ENCODE results near the gene KRT17. TPM values are rescaled to one million over a fixed set of nuclear protein-coding genes. Genes with fewer than 3 reads are reported as not detected.
"Not testable (repeated sequence)": the region's sequence is repeated elsewhere in the genome, so short reads cannot be mapped to it uniquely, and the experiment has no call there.

Gene KRT17
- total and polyA plus RNA-seq, 2 of the 4 experiments (the other 2 are of a cell fraction): 2.5 to 4.6 TPM

DNA sequence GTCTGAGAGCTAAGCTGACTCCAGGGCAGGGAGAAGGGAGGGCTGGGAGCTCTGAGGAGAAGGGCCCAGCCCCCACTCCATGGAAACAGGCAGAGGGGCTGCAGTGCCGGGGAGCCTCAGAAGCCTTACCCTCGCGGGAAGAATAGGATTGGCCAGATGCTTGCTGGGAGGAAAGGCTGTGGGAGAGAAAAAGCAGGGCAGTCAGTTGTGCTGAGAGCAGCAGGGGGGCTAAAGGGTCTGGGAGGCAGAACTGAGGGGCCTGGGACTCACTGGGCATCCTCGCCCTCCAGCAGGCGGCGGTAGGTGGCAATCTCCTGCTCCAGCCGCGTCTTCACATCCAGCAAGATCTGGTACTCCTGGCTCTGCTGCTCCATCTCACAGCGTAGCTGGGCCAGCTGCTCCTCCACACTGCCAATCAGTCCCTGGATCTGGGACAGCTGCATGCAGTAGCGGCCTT, 14.3 kb downstream of the KRT17 start:
- H3K4me3 ChIP-seq (ENCODE audit: insufficient read depth, low read depth, low read length); dilution Hi-C loops (cut with HindIII; ENCODE audit: low sequenced_read_pairs, unreplicated experiment); H3K36me3 ChIP-seq (ENCODE audit: control insufficient read depth, insufficient read depth, low read length); H3K4me1 ChIP-seq (ENCODE audit: control insufficient read depth, insufficient read depth, low read length); DNase-seq; H3K9ac ChIP-seq (ENCODE audit: low read depth, low read length); H3K79me1 ChIP-seq (ENCODE audit: low read depth in 1 of 2, low read length in 2 of 2); BruUV-seq (replicated peaks); H2AK5ac ChIP-seq (ENCODE audit: low read depth, low read length); H3K18ac ChIP-seq (ENCODE audit: low read depth, low read length); H2AFZ ChIP-seq (replicated peaks; ENCODE audit: low read length, poor library complexity); H3K27ac ChIP-seq (ENCODE audit: insufficient read depth, low read length); H2BK15ac ChIP-seq (ENCODE audit: low read depth, low read length); ATAC-seq (ENCODE audit: low read depth); H4K8ac ChIP-seq (ENCODE audit: low read depth in 2 of 2, low read length in 2 of 2); intact Hi-C loops (cut with micrococcal nuclease); H2BK5ac ChIP-seq (ENCODE audit: low read depth, low read length, poor library complexity, severe bottlenecking); in situ Hi-C loops (cut with MboI; ENCODE audit: low sequenced_read_pairs); POLR2A ChIA-PET (ENCODE audit: unreplicated experiment); H3K56ac ChIP-seq (ENCODE audit: extremely low read depth, insufficient read depth, low read length); H2BK120ac ChIP-seq (ENCODE audit: low read depth, low read length); H3K4me2 ChIP-seq (ENCODE audit: low read depth, low read length); H3K14ac ChIP-seq (replicated peaks; ENCODE audit: low read depth, low read length); H3K9me1 ChIP-seq (ENCODE audit: insufficient read depth, low read length); H4K91ac ChIP-seq (ENCODE audit: insufficient read depth, low read depth, low read length); H2AK9ac ChIP-seq (replicated peaks; ENCODE audit: low read depth, low read length, poor library complexity); H3K9me3 ChIP-seq (ENCODE audit: control insufficient read depth, insufficient read depth, low read length); H4K5ac ChIP-seq (ENCODE audit: low read depth, low read length); H4K20me1 ChIP-seq (ENCODE audit: insufficient read depth, low read length); H2BK20ac ChIP-seq (ENCODE audit: low read depth, low read length); H3K4ac ChIP-seq (ENCODE audit: low read depth, low read length); H3K23ac ChIP-seq (ENCODE audit: low read depth, low read length): not testable (repeated sequence)
- CTCF ChIA-PET: interaction anchor here (0.7 kb wide), 1 partner anchor 57 kb away, joined by 3 read pairs; no protein-coding TSS in a partner anchor
- peaks cover 32% of the 10 kb centered on the region for H3K27me3 ChIP-seq (ENCODE audit: control insufficient read depth, insufficient read depth, low read length)
- TF ChIP-seq, protein P1, sequence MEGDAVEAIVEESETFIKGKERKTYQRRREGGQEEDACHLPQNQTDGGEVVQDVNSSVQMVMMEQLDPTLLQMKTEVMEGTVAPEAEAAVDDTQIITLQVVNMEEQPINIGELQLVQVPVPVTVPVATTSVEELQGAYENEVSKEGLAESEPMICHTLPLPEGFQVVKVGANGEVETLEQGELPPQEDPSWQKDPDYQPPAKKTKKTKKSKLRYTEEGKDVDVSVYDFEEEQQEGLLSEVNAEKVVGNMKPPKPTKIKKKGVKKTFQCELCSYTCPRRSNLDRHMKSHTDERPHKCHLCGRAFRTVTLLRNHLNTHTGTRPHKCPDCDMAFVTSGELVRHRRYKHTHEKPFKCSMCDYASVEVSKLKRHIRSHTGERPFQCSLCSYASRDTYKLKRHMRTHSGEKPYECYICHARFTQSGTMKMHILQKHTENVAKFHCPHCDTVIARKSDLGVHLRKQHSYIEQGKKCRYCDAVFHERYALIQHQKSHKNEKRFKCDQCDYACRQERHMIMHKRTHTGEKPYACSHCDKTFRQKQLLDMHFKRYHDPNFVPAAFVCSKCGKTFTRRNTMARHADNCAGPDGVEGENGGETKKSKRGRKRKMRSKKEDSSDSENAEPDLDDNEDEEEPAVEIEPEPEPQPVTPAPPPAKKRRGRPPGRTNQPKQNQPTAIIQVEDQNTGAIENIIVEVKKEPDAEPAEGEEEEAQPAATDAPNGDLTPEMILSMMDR (conservative IDR thresholded peaks at IDR 0.05; ENCODE audit: low read depth, low read length): 0 out of 2 replicates have a peak, but pooled peaks have one; percentile 20
- no CpG with 5 or more reads among the region's 10 CpGs for WGBS, 2 experiments (ENCODE audit: extremely low coverage in 2 of 2, insufficient read length in 1 of 2)

DNA sequence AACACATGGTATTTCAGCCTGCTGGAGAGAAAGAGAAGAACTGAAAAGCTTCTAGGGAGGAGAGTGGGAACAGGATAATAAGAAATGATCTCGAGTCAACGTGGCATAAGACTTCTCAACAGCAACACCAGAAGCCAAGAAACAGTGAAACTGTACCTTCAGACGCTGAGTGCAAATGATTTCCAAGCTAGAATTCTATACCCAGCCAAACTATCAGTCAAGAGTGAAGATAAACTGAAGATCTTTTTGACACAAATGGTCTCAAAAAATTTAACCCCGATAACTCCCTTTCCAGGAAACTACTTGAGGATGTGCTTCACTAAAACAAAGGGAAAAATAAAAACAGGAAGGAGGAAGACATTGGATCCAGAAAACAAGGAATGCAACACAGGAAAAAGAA, 17.4 kb downstream of the KRT17 start:
- CTCF ChIA-PET: not testable (repeated sequence)
- no CpG with 5 or more reads among the region's 4 CpGs for WGBS, 2 experiments (ENCODE audit: extremely low coverage in 2 of 2, insufficient read length in 1 of 2)

More for the DNA sequence above, 17.4 kb downstream of the KRT17 start:
- H3K79me1 ChIP-seq (ENCODE audit: low read depth in 1 of 2, low read length in 2 of 2); H3K9me1 ChIP-seq (ENCODE audit: insufficient read depth, low read length); dilution Hi-C loops (cut with HindIII; ENCODE audit: low sequenced_read_pairs, unreplicated experiment); H3K18ac ChIP-seq (ENCODE audit: low read depth, low read length); H2BK15ac ChIP-seq (ENCODE audit: low read depth, low read length); H3K14ac ChIP-seq (replicated peaks; ENCODE audit: low read depth, low read length); H2BK5ac ChIP-seq (ENCODE audit: low read depth, low read length, poor library complexity, severe bottlenecking); H2BK20ac ChIP-seq (ENCODE audit: low read depth, low read length); POLR2A ChIA-PET (ENCODE audit: unreplicated experiment); H3K9me3 ChIP-seq (ENCODE audit: control insufficient read depth, insufficient read depth, low read length); in situ Hi-C loops (cut with MboI; ENCODE audit: low sequenced_read_pairs); H2AK9ac ChIP-seq (replicated peaks; ENCODE audit: low read depth, low read length, poor library complexity); H3K4me1 ChIP-seq (ENCODE audit: control insufficient read depth, insufficient read depth, low read length); H2AK5ac ChIP-seq (ENCODE audit: low read depth, low read length); intact Hi-C loops (cut with micrococcal nuclease); BruUV-seq (replicated peaks); H3K27ac ChIP-seq (ENCODE audit: insufficient read depth, low read length); H3K4ac ChIP-seq (ENCODE audit: low read depth, low read length); DNase-seq; H3K56ac ChIP-seq (ENCODE audit: extremely low read depth, insufficient read depth, low read length); H3K4me3 ChIP-seq (ENCODE audit: insufficient read depth, low read depth, low read length); H4K5ac ChIP-seq (ENCODE audit: low read depth, low read length); H2AFZ ChIP-seq (replicated peaks; ENCODE audit: low read length, poor library complexity); H2BK120ac ChIP-seq (ENCODE audit: low read depth, low read length); H3K36me3 ChIP-seq (ENCODE audit: control insufficient read depth, insufficient read depth, low read length); H4K8ac ChIP-seq (ENCODE audit: low read depth in 2 of 2, low read length in 2 of 2); H4K20me1 ChIP-seq (ENCODE audit: insufficient read depth, low read length); H3K4me2 ChIP-seq (ENCODE audit: low read depth, low read length); H3K23ac ChIP-seq (ENCODE audit: low read depth, low read length); H3K9ac ChIP-seq (ENCODE audit: low read depth, low read length); H4K91ac ChIP-seq (ENCODE audit: insufficient read depth, low read depth, low read length); ATAC-seq (ENCODE audit: low read depth): not testable (repeated sequence)
- peaks cover 35% of the 10 kb centered on the region for H3K27me3 ChIP-seq (ENCODE audit: control insufficient read depth, insufficient read depth, low read length)

Data from IMR-90 (cell line).